Lung (tissue), 12 donors: Measurements from ENCODE around the gene DST. TPM values are rescaled to one million over a fixed set of nuclear protein-coding genes. Genes with fewer than 3 reads are reported as not detected.

Source experiments
- ATAC-seq: fragments of 200-7000 bp; cut with Tn5 transposase; one replicate; pipeline ENCODE4 v1.9.1; 2020; ENCODE audit warnings: moderate number of reproducible peaks; ENCODE audit not compliant: insufficient read depth, low FRiP score
- DNase-seq, 3 donors: peaks; one replicate each; pipeline ENCODE4 v3.0.0-alpha.2; 2013 to 2017
- H3K27ac ChIP-seq, 2 donors: one replicate each; pipeline ENCODE4 v1.5.1; 2013; ENCODE audit warnings: mild to moderate bottlenecking in 2 of 2, moderate library complexity in 2 of 2, control low read depth in 1 of 2, inconsistent platforms in 1 of 2, low read depth in 1 of 2, low read length in 1 of 2
- H3K27me3 ChIP-seq, 3 donors: one replicate each; pipeline ENCODE4 v1.5.1; 2013; ENCODE audit warnings: low read length in 2 of 3; ENCODE audit not compliant: control insufficient read depth in 3 of 3, insufficient read depth in 3 of 3
- H3K36me3 ChIP-seq, 4 donors: one replicate each; pipeline ENCODE4 v1.5.1; 2013; ENCODE audit warnings: low read length in 4 of 4, mild to moderate bottlenecking in 1 of 4, moderate library complexity in 1 of 4; ENCODE audit not compliant: control insufficient read depth in 4 of 4, insufficient read depth in 4 of 4
- H3K4me1 ChIP-seq, 5 donors: one replicate each; pipeline ENCODE4 v1.5.1; 2013; ENCODE audit warnings: low read length in 5 of 5, mild to moderate bottlenecking in 2 of 5, moderate library complexity in 1 of 5; ENCODE audit not compliant: control insufficient read depth in 5 of 5, insufficient read depth in 5 of 5
- H3K4me3 ChIP-seq: one replicate; pipeline ENCODE4 v1.5.1; 2013; ENCODE audit warnings: mild to moderate bottlenecking, control low read depth, moderate library complexity
- H3K9ac ChIP-seq, 2 donors: one replicate each; pipeline ENCODE4 v1.5.1; 2013; ENCODE audit warnings: low read length in 2 of 2, control low read depth in 1 of 2; ENCODE audit not compliant: insufficient read depth in 1 of 2
- H3K9me3 ChIP-seq, 4 donors: one replicate each; pipeline ENCODE4 v1.5.1; 2013; ENCODE audit warnings: low read length in 3 of 4, mild to moderate bottlenecking in 1 of 4, moderate library complexity in 1 of 4; ENCODE audit not compliant: control insufficient read depth in 4 of 4, insufficient read depth in 3 of 4
- CTCF ChIP-seq: IDR thresholded peaks from 2 replicates; pipeline ENCODE4 v1.5.1; 2012; ENCODE audit warnings: mild to moderate bottlenecking; ENCODE audit errors: control extremely low read depth, extremely low read depth
- WGBS, 2 donors: extraction: QIAGEN DNeasy Blood & Tissue Kit; methylation state at CpG; one replicate each; pipeline ENCODE4 v1.1.7; 2013; 5-methylcytosine and 5-hydroxymethylcytosine counted together
- polyA plus RNA-seq, 2 donors: library from polyadenylated mRNA; stranded (reverse); fragments of 200-250 nt; gene quantifications; one replicate each; pipeline ENCODE4 v1.2.1, GENCODE V29; 2013
- total RNA-seq, 2 donors: library from RNA; depleted of rRNA in 1 of 2; stranded (reverse); fragments of >200 nt in 1 of 2; gene quantifications; one replicate each; pipeline ENCODE4 v1.2.1, GENCODE V29; 2014 to 2021
- donor health status: control.
- donor health status: control.
- donor health status: Bipolar disorder and iron deficiency.
- donor health status: healthy.
- donor health status: DM: yes; HTN: yes; CAD: no.

DST gene
- total and polyA plus RNA-seq, 4 donors = 40.7 to 835 (median 201) TPM

GRCh38 chr6:56549014-56549413, 93.7 kb downstream of the DST start:
- H3K27me3 ChIP-seq = no peaks in the 10 kb centered on the region
- 40 to 60% methylated on average over 2 of the region's 2 CpGs for WGBS, 2 donors
- no peaks in the 10 kb centered on the region for H3K9me3 ChIP-seq
- peaks cover 0 to 23% (median 7%) of the 10 kb centered on the region in 5 donors for H3K4me1 ChIP-seq
- peaks cover 0 to 20% (median 2%) of the 10 kb centered on the region in 4 donors for H3K36me3 ChIP-seq
- H3K4me3 ChIP-seq = no peak overlapping the region
- H3K9ac ChIP-seq = peak overlapping the region in 1 of 2 donors; percentile 59
- H3K27ac ChIP-seq = no peak overlapping the region
- peak in 2 of 3 donors; percentile 70 to 75 for DNase-seq
- ATAC-seq = no peak
- no peak for TF ChIP-seq CTCF

- no peak for TF ChIP-seq CTCF
- no peak for DNase-seq
- no peak overlapping the region for H3K4me3 ChIP-seq
- H3K4me1 ChIP-seq = peaks cover 0 to 33% (median 7%) of the 10 kb centered on the region in 5 donors
- WGBS, 2 donors = 97 to 100% methylated on average over 1 of the region's 1 CpG
- H3K27ac ChIP-seq = no peak overlapping the region
- H3K27me3 ChIP-seq = no peaks in the 10 kb centered on the region
- H3K9me3 ChIP-seq = no peaks in the 10 kb centered on the region
- ATAC-seq = no peak
- no peak overlapping the region for H3K9ac ChIP-seq
- peaks cover 0 to 17% (median 1%) of the 10 kb centered on the region in 4 donors for H3K36me3 ChIP-seq
Observed at GRCh38 chr6:56547687-56548086, 95.0 kb downstream of the DST start.

- Histone ChIP-seq H3K36me3 (peaks cover 0 to 7% (median under 1%) of the 10 kb centered on the region in 4 donors), H3K9ac (peak overlapping the region; percentile 32 to 99), H3K27ac (peak overlapping the region; percentile 99), H3K27me3 (no peaks in the 10 kb centered on the region), H3K4me1 (peaks cover 1 to 31% (median 5%) of the 10 kb centered on the region in 5 donors), H3K4me3 (peak overlapping the region; percentile 64), H3K9me3 (no peaks in the 10 kb centered on the region)
- DNase-seq (peak; percentile 97 to 99 (median 99)), ATAC-seq (peak; percentile 95)
- TF ChIP-seq CTCF = no peak
- 0 to 1% methylated on average over 50 of the region's 50 CpGs for WGBS, 2 donors
Observed at GRCh38 chr6:56542364-56543331, 100.0 kb downstream of the DST start.
